ENCODE data around the gene FGF1. TPM values are rescaled to one million over a fixed set of nuclear protein-coding genes. Genes with fewer than 3 reads are reported as not detected.

FGF1 gene
- total RNA-seq, 3 donors from 2014 or later (not counting 1 experiment from before 2014, with no cell fraction given): not detected

DNA sequence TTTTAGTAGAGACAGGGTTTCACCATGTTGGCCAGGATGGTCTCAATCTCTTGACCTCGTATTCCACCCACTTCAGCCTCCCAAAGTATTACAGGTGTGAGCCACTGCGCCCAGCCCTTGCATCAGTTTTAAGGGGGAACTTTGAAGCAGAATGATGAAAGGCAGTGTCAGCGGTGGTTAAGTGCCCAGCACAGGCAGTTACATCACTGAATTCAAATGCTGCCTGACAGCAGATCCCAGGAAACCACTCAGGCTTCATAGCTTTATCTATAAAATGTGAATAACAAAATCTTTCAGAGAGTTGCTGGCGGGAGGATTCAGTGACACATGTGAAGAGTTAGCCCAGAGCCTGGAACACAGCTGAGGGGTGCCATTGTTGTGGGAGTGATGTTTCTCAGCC is 26.5 kb downstream of the FGF1 start:
- no peak for ATAC-seq
- no peak for DNase-seq
- H3K9me3 ChIP-seq (ENCODE audit: control insufficient read depth, insufficient read depth, low read length): no peaks in the 10 kb centered on the region
- peaks cover 2% of the 10 kb centered on the region for H3K27me3 ChIP-seq (ENCODE audit: control insufficient read depth, insufficient read depth, low read length)
- TF ChIP-seq, protein P1, sequence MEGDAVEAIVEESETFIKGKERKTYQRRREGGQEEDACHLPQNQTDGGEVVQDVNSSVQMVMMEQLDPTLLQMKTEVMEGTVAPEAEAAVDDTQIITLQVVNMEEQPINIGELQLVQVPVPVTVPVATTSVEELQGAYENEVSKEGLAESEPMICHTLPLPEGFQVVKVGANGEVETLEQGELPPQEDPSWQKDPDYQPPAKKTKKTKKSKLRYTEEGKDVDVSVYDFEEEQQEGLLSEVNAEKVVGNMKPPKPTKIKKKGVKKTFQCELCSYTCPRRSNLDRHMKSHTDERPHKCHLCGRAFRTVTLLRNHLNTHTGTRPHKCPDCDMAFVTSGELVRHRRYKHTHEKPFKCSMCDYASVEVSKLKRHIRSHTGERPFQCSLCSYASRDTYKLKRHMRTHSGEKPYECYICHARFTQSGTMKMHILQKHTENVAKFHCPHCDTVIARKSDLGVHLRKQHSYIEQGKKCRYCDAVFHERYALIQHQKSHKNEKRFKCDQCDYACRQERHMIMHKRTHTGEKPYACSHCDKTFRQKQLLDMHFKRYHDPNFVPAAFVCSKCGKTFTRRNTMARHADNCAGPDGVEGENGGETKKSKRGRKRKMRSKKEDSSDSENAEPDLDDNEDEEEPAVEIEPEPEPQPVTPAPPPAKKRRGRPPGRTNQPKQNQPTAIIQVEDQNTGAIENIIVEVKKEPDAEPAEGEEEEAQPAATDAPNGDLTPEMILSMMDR (IDR thresholded peaks at IDR 0.05): no peak
- no peak overlapping the region for H3K27ac Mint-ChIP-seq
- H3K4me3 ChIP-seq (ENCODE audit: low read length): no peak overlapping the region
- no peaks in the 10 kb centered on the region for H3K36me3 Mint-ChIP-seq
- H3K4me3 Mint-ChIP-seq: no peak overlapping the region
- H3K9me3 Mint-ChIP-seq: no peaks in the 10 kb centered on the region
- no peaks in the 10 kb centered on the region for H3K4me1 ChIP-seq (ENCODE audit: control insufficient read depth, insufficient read depth, low read length)
- intact Hi-C loops (cut with micrococcal nuclease): no loop called here
- H3K36me3 ChIP-seq (ENCODE audit: control insufficient read depth, insufficient read depth, low read length): no peaks in the 10 kb centered on the region
- H3K27me3 Mint-ChIP-seq (ENCODE audit: low read depth in 2 of 2): peaks cover 16 to 20% of the 10 kb centered on the region in 2 donors
- H3K4me1 Mint-ChIP-seq: no peaks in the 10 kb centered on the region
- H3K27ac ChIP-seq (ENCODE audit: low read length): no peak overlapping the region
- WGBS (ENCODE audit: insufficient coverage): 84% methylated on average over 2 of the region's 4 CpGs

DNA sequence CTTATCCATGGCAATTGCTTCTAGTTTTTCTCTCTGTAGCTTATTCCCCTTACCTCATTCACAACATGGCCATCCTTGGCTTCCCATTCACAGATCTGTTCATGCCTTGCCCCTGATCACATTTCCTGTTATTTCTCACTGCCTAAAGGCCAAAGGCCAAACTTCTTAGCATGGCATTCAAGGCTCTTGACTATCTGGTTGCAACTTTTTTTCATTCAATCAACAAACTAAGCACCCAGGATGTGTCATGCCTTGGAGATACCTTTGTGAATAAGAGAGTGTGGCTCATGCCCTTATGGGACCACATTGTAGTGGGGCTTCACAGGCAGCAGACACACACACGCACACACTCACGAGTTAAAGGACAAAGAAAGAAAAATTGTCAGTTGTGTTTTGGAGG is 27.6 kb downstream of the FGF1 start:
- no peak overlapping the region for H3K4me3 Mint-ChIP-seq
- intact Hi-C loops (cut with micrococcal nuclease): no loop called here
- no peaks in the 10 kb centered on the region for H3K4me1 ChIP-seq (ENCODE audit: control insufficient read depth, insufficient read depth, low read length)
- ATAC-seq: no peak
- H3K27ac ChIP-seq (ENCODE audit: low read length): no peak overlapping the region
- no peaks in the 10 kb centered on the region for H3K9me3 Mint-ChIP-seq
- no peaks in the 10 kb centered on the region for H3K36me3 Mint-ChIP-seq
- H3K27me3 Mint-ChIP-seq (ENCODE audit: low read depth in 2 of 2): peaks cover 13 to 17% of the 10 kb centered on the region in 2 donors
- no peaks in the 10 kb centered on the region for H3K4me1 Mint-ChIP-seq
- 100% methylated on average over 2 of the region's 2 CpGs for WGBS (ENCODE audit: insufficient coverage)
- DNase-seq: no peak
- H3K4me3 ChIP-seq (ENCODE audit: low read length): no peak overlapping the region
- TF ChIP-seq, protein P1 (IDR thresholded peaks at IDR 0.05): no peak
- H3K27ac Mint-ChIP-seq: no peak overlapping the region
- peaks cover 2% of the 10 kb centered on the region for H3K27me3 ChIP-seq (ENCODE audit: control insufficient read depth, insufficient read depth, low read length)
- no peaks in the 10 kb centered on the region for H3K9me3 ChIP-seq (ENCODE audit: control insufficient read depth, insufficient read depth, low read length)
- no peaks in the 10 kb centered on the region for H3K36me3 ChIP-seq (ENCODE audit: control insufficient read depth, insufficient read depth, low read length)

DNA sequence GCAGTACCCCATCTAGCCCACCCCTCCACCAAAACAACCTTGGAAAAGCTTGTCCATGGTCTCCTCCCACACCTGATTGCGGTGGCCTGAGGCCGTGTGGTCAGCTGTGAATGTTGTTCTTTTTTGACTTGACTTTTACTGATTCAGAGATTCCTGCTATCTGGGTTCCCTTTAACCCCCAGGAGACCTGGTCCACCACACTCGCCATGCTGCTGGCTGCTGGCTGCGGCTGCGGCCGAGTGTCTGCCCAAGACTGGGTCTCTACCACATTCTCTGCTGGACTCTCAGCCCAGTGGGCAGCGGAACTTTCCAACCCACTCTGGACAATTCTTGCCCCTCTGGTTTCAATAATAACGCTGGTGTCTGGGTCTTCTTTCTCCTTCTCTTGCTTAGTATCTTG is 28.4 kb downstream of the FGF1 start:
- no peaks in the 10 kb centered on the region for H3K4me1 ChIP-seq (ENCODE audit: control insufficient read depth, insufficient read depth, low read length)
- intact Hi-C loops (cut with micrococcal nuclease): no loop called here
- Mint-ChIP-seq H3K4me3 (no peak overlapping the region), H3K27me3 (ENCODE audit: low read depth in 2 of 2) (peaks cover 12 to 17% of the 10 kb centered on the region in 2 donors), H3K36me3 (no peaks in the 10 kb centered on the region), H3K27ac (no peak overlapping the region), H3K4me1 (no peaks in the 10 kb centered on the region), H3K9me3 (no peaks in the 10 kb centered on the region)
- TF ChIP-seq, protein P1 (IDR thresholded peaks at IDR 0.05): no peak
- H3K27me3 ChIP-seq (ENCODE audit: control insufficient read depth, insufficient read depth, low read length): peaks cover 2% of the 10 kb centered on the region
- ATAC-seq (no peak), DNase-seq (no peak)
- H3K9me3 ChIP-seq (ENCODE audit: control insufficient read depth, insufficient read depth, low read length): no peaks in the 10 kb centered on the region
- no peaks in the 10 kb centered on the region for H3K36me3 ChIP-seq (ENCODE audit: control insufficient read depth, insufficient read depth, low read length)
- no peak overlapping the region for H3K4me3 ChIP-seq (ENCODE audit: low read length)
- 93% methylated on average over 8 of the region's 8 CpGs for WGBS (ENCODE audit: insufficient coverage)
- H3K27ac ChIP-seq (ENCODE audit: low read length): no peak overlapping the region
